Measurements from ENCODE around the gene NSD2. TPM values are rescaled to one million over a fixed set of nuclear protein-coding genes. Genes with fewer than 3 reads are reported as not detected.
A peak's percentile ranks its signal among the peaks of the same experiment; 100 is the strongest.

Gene NSD2
- total RNA-seq, 6 experiments from 2014 or later: 11.4 to 19.4 (median 14.0) TPM

DNA sequence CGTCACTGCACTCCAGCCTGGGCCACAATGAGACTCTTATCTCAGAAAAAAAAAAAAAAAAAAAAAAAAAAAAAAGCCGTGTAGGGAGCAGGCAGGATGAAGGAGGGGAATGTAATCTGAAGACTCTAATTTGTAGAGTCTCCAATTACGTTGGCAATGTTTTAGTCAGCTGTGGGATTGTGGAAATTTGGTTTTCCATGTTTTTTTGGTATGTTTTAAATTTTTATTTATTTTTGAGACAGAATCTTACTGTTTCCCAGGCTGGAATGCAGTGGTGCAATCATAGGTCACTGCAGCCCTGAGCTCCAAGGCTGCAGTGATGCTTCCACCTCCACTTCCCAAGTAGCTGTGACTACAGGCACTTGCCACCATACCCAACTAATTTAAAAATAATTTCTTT is 56.5 kb downstream of the NSD2 start:
- TF ChIP-seq POLR2A (IDR thresholded peaks at IDR 0.05): no peak
- TF ChIP-seq, protein P1, sequence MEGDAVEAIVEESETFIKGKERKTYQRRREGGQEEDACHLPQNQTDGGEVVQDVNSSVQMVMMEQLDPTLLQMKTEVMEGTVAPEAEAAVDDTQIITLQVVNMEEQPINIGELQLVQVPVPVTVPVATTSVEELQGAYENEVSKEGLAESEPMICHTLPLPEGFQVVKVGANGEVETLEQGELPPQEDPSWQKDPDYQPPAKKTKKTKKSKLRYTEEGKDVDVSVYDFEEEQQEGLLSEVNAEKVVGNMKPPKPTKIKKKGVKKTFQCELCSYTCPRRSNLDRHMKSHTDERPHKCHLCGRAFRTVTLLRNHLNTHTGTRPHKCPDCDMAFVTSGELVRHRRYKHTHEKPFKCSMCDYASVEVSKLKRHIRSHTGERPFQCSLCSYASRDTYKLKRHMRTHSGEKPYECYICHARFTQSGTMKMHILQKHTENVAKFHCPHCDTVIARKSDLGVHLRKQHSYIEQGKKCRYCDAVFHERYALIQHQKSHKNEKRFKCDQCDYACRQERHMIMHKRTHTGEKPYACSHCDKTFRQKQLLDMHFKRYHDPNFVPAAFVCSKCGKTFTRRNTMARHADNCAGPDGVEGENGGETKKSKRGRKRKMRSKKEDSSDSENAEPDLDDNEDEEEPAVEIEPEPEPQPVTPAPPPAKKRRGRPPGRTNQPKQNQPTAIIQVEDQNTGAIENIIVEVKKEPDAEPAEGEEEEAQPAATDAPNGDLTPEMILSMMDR (IDR thresholded peaks at IDR 0.05): no peak
- Histone ChIP-seq H3K4me3 (no peak overlapping the region), H3K27ac (no peak overlapping the region), H3K9me3 (no peaks in the 10 kb centered on the region), H3K36me3 (peaks cover 0 to 10% (median 0%) of the 10 kb centered on the region in 4 donors), H3K4me1 (no peaks in the 10 kb centered on the region), H3K27me3 (no peaks in the 10 kb centered on the region)
- ATAC-seq (no peak), DNase-seq (no peak)
- WGBS (ENCODE audit: insufficient coverage, low coverage, low lambda C conversion rate, missing lambda C conversion rate): 80% methylated on average over 2 of the region's 3 CpGs
- intact Hi-C loops (cut with DNase I): no loop called here

DNA sequence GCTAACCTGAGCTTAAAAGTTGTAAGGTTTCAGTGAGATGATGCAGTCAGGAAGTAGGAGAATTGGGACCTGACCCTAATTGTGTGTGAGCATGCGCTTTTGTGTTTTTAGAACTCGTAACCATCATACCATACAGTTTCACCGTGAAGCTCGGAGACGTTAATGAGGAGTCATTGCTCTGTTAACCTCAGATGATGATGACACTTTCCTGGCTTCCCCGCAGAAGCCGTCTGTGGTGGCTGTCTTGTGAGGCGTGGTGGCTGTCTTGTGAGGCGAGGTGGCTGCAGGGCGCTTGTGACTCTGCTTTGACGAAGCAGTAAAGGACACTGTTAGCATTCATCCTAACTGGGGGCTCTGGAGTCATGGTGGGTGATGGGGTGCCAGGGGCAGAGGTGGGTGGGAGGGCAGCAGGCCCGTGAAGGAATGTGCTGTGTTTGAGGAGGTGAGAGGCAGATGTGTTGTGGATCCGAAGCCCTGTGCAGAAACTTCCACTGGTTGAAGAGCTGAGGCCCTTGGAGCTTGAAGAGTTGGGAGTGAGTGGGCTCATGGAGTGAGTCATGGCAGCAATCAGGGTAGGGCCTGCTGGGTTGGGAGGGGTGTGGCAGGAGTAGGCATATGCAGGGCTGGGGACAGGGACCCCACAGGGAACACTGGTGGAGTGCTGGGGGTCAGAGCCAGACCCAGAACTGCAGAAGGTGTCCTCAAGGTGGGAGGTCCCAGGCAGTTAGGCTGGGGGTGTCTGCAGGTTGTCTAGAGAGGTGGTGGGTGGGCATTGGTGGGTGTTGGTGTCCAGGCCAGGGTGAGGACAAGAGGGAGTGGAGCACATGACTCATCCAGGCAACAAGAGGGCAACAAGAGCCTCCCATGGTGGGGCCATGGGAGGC is 57.4 kb downstream of the NSD2 start:
- peak in 1 of 4 donors; percentile 18 for ATAC-seq

DNA sequence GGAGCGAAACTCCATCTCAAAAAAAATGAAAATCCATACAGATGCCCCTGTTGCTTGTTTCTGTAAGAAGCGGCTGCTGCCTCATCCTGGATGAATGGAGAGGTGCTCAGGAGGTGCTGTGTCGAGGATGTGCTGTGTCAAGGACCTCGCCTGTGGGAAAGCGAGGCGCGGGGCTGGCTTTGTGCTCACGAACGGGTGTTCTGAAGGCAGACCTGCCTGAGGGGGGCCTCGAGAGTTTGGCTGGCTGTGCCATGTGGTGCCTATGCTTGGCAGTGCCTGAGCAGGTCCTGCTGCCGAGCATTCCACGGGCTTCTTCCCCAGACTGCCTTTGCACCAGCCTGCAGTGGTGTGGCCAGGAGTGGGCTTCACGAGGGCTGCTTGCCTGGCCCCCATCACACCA is 61.5 kb downstream of the NSD2 start:
- Histone ChIP-seq H3K4me1 (no peaks in the 10 kb centered on the region), H3K36me3 (peaks cover 0 to 20% (median 0%) of the 10 kb centered on the region in 4 donors), H3K27ac (no peak overlapping the region), H3K4me3 (no peak overlapping the region), H3K27me3 (no peaks in the 10 kb centered on the region), H3K9me3 (no peaks in the 10 kb centered on the region)
- intact Hi-C loops (cut with DNase I): no loop called here
- no peak for TF ChIP-seq POLR2A (IDR thresholded peaks at IDR 0.05)
- TF ChIP-seq, protein P1 (IDR thresholded peaks at IDR 0.05): no peak
- ATAC-seq: no peak
- no peak for DNase-seq
- 93% methylated on average over 5 of the region's 13 CpGs for WGBS (ENCODE audit: insufficient coverage, low coverage, low lambda C conversion rate, missing lambda C conversion rate)

More for the DNA sequence above, 57.4 kb downstream of the NSD2 start:
- DNase-seq: no peak
- WGBS (ENCODE audit: insufficient coverage, low coverage, low lambda C conversion rate, missing lambda C conversion rate): 75% methylated on average over 9 of the region's 13 CpGs
- intact Hi-C loops (cut with DNase I): no loop called here
- H3K36me3 ChIP-seq: peaks cover 0 to 16% (median 0%) of the 10 kb centered on the region in 4 donors
- H3K9me3 ChIP-seq: no peaks in the 10 kb centered on the region
- no peak overlapping the region for H3K4me3 ChIP-seq
- TF ChIP-seq, protein P1 (IDR thresholded peaks at IDR 0.05): no peak
- TF ChIP-seq POLR2A (IDR thresholded peaks at IDR 0.05): no peak
- H3K27ac ChIP-seq: no peak overlapping the region
- no peaks in the 10 kb centered on the region for H3K4me1 ChIP-seq
- no peaks in the 10 kb centered on the region for H3K27me3 ChIP-seq

DNA sequence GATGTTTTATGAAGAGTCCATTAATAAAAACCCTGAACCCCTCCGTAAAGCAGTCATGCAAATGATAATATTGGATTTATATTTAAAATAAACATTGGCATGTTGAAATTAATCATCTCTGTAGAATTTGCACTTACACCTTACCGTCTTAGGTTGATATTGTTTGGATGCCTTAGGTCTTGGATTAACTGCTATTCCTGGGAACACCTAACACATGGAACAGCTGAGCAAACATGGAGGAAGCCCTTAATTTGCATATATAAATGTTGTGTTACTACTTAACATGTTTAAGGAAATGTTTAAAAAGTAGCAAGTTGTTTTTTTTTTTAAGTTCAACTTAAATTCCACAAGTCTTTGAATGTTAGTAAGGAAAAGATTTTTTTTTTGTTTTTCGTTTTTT is 62.5 kb downstream of the NSD2 start:
- Histone ChIP-seq H3K4me3 (no peak overlapping the region), H3K27me3 (no peaks in the 10 kb centered on the region), H3K36me3 (peaks cover 0 to 20% (median 0%) of the 10 kb centered on the region in 4 donors), H3K4me1 (no peaks in the 10 kb centered on the region), H3K27ac (no peak overlapping the region), H3K9me3 (no peaks in the 10 kb centered on the region)
- no peak for DNase-seq
- ATAC-seq: no peak
- 100% methylated on average over 2 of the region's 3 CpGs for WGBS (ENCODE audit: insufficient coverage, low coverage, low lambda C conversion rate, missing lambda C conversion rate)
- no peak for TF ChIP-seq POLR2A (IDR thresholded peaks at IDR 0.05)
- TF ChIP-seq, protein P1 (IDR thresholded peaks at IDR 0.05): no peak
- intact Hi-C loops (cut with DNase I): no loop called here

Data from right lobe of liver (tissue), 6 donors.